ENCODE data around the gene MAP3K13.

Gene MAP3K13

GRCh38 chr3:185362850-185363661 is at the start of gene MAP3K13:
Gene MAP3K13 (plus strand): TSS chr3:185363136. CDS start chr3:185428582, 65,446 bp downstream.
- DNase-seq = no peak

DNA sequence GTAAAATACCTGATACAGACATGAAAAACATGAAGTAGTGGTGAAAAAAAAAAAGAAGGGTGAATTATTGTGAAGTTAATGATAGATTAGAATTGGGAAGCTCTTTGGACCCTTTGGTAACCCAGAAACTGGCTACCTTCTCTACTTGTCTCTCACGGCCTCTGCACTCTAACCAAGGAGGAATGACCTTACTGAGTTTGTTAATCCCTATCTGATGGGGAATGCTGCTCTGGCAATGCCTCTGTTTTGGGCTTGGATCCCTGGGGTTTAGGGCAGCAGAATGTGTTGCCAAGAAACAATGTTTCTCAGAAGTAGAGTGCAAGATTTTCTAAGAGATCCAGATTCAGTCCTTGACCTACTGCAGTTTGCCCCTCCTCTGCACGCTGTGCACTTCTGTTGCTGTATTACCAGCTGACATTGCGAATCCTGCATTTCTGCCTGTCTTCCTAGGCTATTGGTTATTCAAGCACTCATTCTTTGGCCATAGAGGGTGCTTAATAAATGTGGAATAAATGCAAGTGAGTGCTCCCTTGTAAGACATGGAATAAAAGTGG is 49.2 kb upstream of the MAP3K13 start:
- no peak for DNase-seq

GRCh38 chr3:185316740-185317412 is 46.1 kb upstream of the MAP3K13 start:
- no peak for DNase-seq

- DNase-seq = no peak
Observed at GRCh38 chr3:185317674-185318073, 45.3 kb upstream of the MAP3K13 start.

DNA sequence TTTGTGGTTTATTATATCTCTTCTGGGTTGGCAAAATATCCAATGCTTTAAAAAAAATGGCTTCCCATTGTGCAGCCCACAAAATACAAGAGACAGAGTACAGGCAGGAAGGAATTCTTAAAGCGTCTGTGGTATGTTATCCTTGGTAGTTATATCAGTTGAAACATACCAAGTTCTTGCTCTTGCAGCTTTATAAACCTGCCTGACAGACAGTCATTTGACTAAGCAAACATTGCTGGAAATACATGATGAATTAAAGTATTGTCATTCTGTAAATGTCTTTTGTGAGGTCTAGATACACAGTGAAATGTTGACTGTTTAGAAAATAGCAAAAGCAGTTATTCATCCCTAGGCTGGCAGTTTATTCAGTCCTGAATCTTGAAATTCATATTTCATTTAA is 44.8 kb upstream of the MAP3K13 start:
- no peak for DNase-seq

GRCh38 chr3:185319801-185320200 is 43.1 kb upstream of the MAP3K13 start:
- no peak for DNase-seq

DNA sequence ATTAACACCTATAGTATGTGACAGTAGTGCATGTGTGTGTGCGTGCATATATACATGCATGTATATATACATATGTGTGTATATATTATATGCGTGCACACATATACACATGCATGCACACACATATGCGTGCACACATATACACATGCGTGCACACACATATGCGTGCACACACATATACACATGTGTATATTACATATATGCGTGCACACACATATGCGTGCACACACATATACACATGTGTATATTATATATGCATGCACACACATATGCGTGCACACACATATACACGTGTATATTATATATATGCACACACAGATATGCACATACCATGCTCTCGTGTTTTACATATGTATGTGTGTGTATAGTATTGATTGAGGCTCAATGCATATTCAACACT is 42.0 kb upstream of the MAP3K13 start:
- no peak for DNase-seq

DNA sequence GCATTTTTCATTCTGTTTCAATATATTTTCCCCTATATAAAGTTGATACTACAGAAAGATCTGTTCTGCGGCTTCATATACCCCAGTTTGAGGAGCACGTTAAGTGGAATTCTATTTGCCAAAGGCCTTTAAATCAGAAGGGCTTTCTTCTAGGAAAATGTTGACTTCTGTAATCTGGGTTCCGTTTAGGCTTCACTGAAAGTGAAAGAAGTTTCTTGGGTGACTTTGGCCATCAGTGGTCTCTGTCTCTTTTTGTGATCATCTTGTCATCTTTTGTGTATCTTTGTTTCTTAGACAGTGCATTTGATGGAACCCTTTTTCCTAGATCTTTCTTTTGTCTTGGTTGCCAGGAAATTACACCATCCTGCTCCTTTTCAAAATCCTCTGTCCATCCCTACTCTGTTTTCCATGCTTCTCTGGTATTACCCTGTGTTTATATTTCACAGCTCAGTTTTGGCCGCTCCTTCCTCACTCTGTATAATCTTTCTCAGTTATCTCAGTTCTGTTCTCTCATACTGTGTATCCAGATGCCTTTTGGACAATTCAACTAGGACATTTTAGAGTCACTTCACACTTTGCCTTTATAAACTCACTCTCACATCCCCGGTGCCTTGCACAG is 40.7 kb upstream of the MAP3K13 start:
- DNase-seq = no peak

GRCh38 chr3:185325946-185326791 is 36.8 kb upstream of the MAP3K13 start:
- no peak for DNase-seq

DNA sequence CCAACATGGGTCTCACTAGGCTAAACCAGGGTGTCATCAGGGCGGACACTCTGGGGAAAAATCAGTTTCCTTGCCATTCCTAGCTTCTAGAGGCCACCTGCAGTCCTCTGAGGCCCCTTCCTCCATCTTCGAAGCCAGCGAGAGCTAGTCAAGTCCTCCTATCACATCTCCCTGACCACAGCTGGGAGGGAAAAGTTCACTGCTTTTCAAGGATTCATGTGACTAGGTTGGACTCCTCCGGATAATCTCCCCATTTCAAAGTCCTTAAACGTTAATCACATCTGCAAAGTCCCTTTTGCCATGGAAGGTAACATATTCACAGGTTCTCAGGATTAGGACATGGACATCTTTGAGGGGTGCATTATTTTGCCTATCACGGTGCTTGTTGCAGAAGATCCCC is 35.9 kb upstream of the MAP3K13 start:
- DNase-seq = no peak

- DNase-seq = no peak
Observed at GRCh38 chr3:185328324-185329004, 34.5 kb upstream of the MAP3K13 start.

GRCh38 chr3:185330238-185330637 is 32.7 kb upstream of the MAP3K13 start:
- DNase-seq = no peak

GRCh38 chr3:185330644-185331043 is 32.3 kb upstream of the MAP3K13 start:
- no peak for DNase-seq

DNA sequence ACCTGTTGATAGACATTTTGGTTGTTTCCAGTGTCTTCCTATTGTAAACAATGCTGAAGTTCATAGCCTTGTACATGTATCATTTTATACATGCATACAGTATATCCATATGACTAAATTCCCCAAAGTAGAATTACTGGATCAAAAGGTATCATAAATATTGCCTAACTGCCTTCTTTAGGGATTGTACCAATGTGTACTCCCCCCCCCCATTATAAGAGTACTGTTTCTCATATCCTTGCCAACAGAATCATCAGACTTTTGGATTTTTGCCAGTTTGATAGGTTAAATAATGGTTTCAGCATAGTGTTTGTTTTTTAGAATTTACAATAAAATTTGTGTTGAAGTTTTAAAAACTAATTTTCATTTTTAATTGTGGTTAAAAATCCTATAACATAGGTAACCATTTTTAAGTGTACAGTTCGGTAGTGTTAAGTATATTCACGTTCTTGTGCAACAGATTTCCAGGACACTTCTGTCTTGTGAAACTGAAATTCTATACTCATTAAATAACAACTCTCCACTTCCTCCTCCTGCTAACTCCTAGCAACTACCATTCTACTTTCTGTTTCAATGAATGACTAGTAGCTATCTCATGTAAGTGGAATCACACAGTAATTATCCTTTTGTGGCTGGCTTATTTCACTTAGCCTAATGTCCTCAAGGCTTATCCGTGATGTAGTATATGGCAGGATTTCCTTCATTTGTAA is 30.8 kb upstream of the MAP3K13 start:
- no peak for DNase-seq

DNA sequence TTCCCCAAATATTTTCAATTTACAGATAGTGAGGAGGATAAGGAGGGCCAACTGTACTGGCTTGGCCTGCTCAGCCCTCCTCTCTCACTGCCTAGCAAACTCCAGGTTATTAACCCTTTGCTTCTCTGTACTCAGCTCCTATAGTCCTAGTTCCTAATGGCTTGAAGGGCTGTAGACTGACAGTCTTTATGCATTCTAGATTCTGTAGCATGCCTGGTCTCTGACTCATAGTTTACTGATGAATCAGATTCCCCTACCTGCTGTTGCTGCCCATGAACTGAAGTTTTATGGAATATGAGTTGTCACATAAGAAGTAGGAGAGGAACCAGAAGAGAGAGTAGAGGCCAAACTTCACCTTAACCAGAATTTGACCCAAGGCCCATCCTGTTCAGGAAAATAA is 27.1 kb upstream of the MAP3K13 start:
- DNase-seq = no peak

DNA sequence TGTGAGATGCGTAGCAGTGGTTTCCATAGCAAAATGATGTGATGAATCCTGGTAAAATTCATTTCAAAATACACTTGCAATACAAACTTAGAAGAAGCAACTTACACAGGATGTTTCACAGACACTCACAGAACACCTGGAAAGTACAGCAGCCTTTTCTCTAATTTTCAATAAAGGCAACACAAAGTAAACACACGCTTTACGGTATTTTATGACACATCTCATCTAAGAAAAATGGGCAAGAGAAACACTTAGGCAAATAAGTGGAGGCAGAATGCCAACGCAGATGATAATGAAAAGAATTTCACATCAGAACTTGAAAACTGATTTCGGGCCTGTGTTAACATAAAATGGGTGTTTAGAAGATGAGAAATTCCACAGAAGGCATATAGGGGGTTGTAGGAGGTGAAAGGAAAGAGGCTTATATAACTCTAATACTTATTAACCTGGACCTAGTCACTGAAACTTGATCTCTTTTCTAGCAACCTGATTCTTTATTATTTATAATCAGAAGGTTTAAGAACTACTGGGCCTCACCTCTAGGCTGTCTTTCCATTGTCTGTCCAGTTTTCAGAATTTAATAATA is 25.6 kb upstream of the MAP3K13 start:
- DNase-seq = no peak

DNA sequence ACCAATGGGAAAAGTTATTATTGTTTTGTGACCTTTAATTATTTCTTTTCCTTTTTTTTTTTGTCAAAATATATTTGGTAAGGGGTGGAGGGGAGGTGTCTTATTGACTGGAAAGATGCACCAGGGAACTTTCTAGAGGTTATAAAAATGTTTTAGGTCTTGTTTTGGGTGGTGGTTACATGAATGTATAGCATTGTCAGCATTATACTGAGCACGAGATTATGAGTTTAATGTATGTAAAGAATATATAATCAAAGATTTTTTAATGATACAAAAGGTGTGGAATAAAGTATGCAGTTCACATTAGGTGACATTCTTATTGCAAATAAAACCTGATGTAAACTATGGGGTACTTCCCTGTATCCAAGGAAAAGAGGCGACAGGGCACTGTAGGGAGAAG is 23.0 kb upstream of the MAP3K13 start:
- DNase-seq = no peak

- no peak for DNase-seq
Observed at GRCh38 chr3:185340751-185341150, 22.2 kb upstream of the MAP3K13 start.

DNA sequence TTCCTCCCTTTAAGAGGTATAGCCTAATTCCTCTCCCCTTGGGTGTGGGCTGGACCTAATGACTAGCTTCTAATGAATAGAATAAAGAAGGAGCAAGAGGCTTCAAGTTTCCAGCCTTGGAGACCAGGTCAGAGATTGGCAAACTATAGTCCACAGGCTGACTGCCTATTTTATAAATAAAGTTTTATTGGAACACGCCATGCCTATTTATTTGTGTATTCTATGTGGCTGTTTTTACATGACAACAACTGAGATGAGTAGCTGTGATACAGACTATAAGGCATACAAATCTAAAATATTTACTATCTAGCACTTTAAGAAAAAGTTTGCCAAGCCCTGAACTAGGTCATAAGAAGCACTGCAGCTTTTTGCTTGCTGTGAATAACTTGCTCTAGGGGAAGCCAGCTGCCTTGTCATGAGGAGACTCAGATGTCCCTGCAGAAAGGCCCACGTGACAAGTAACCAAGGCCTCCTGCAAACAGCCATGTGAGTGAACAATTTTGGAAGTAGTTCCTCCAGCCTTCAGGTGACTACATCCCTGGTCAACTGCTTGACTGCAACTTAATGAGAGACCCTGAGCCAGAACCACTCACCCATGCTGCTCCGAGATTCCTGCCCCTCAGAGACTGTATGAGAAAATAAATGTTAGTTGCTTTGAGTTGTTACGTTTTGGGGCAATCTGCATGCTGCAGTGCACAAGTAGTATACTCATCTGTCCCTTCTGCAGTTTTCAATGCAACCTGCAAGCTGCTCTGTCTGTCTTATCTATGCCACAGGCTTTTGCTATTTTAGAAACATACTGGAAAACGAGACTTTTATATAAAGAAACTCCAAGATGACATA is 21.1 kb upstream of the MAP3K13 start:
- no peak for DNase-seq

All from activated CD4-positive, CD25-positive, alpha-beta regulatory T cell (primary cell).